HG03571 (cell line): ENCODE data around the gene C5AR1.
"Not testable (repeated sequence)": the region's sequence is repeated elsewhere in the genome, so short reads cannot be mapped to it uniquely, and the experiment has no call there.

Source experiments
- ATAC-seq: cut with Tn5 transposase; IDR thresholded peaks from one replicate; pipeline ENCODE4 v1.9.1; 2021; ENCODE audit not compliant: unreplicated experiment

C5AR1 gene

DNA sequence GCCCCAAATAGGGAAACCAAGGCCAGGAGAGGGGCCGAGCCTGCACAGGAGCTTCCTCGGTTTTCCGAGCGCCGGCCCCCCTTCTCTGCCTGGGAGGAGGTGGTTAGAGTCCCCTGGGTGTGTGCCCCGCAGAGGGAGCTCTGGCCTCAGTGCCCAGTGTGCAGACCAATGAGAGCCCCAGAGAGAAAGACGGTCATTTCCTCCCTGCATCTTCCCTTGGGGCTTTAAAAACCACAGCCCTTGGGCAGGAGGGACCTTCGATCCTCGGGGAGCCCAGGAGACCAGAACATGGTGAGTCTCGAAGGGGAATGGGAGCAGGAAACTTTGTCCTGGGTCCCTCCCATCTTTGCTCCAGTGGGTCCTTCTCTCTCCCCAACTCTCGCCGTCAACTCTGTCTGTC, at the start of gene C5AR1:
Gene C5AR1 (plus strand): TSS at position 254 of the 400 bp plus-strand sequence. CDS start 35 bp downstream, at position 289.
- ATAC-seq, result no peak

GRCh38 chr19:47260476-47260875, 49.2 kb upstream of the C5AR1 start:
- ATAC-seq, result no peak

- ATAC-seq, result peak; percentile 56
These were observed 47.5 kb upstream of the C5AR1 start for GRCh38 chr19:47261946-47262793.

DNA sequence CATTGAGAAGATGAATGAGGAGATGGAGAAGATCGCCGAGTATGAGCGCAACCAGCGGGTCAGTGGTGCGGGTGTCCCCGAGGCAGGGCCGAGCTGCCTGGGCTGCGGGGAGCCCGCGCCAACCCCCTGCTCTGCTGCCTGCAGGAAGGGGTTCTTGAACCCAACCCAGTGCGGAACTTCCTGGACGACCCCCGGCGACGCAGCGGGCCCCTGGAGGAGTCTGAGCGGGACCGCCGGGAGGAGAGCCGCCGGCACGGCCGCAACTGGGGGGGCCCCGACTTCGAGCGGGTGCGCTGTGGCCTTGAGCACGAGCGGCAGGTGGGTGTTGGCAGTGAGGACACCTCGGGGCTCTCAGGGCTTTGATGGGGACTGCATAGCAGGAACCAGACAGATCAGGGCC, 45.0 kb upstream of the C5AR1 start:
- no peak for ATAC-seq

DNA sequence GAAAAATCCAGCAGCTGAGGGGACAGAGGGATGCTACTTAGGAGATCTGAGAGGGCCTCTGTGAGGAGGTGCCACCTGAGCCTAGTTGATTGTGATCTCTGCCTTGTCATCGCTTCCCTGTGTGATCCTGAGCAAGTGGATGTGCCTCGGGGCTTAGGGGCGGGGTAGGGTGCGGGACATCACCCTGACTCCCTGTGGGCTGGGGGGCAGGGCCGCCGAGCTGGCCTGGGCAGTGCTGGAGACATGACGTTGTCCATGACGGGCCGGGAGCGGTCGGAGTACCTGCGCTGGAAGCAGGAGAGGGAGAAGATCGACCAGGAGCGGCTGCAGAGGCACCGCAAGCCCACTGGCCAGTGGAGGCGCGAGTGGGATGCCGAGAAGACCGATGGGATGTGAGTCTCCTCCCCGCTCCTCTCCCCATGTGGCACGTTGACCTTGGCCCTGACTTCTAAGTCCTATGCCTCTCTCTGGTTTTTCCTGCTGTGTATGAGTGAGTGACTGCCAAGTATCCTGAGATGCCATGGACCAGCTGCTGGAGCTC, 43.2 kb upstream of the C5AR1 start:
- no peak for ATAC-seq

DNA sequence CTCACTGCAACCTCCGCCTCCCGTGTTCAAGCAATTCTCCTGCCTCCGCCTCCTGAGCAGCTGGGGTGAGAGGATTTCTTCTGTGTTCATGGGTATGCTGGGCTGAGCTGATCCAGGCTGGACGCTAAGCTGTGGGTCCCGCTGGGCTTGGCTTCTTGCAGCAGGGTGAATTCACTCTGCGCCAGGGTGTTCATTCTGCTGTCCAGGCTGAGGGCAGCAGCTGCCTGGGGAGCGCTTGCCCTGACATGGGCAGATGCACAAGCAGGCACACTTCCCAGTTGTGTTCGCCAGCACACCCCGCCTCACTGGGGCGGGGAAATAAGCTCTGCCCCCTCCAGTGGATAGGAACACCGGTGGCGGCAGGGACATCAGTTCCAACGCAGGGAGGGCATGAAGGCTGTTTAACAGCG, 42.3 kb upstream of the C5AR1 start:
- no peak for ATAC-seq

- no peak for ATAC-seq
These were observed 41.6 kb upstream of the C5AR1 start for GRCh38 chr19:47268028-47268427.

DNA sequence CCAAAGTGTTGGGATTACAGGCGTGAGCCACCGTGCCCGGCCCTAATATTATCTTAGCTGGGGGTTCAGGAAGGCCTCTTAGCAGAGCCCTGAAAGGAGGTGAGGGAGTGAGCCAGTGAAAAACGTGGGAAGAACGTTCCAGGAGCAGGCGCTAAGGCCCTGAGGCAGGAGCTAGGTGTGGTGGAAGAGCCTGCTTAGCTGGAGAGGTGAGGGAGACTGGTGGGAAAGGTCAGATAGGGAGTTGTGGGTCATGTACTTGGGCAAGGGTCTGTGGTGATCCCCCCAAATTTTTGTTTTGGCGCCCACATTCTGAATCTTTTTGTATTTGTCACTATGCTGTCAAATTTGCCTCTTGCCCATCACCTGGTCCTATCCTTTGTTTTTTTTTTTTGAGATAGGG, 40.1 kb upstream of the C5AR1 start:
- ATAC-seq, result no peak

- no peak for ATAC-seq
These were observed 39.3 kb upstream of the C5AR1 start for GRCh38 chr19:47270408-47270807.

DNA sequence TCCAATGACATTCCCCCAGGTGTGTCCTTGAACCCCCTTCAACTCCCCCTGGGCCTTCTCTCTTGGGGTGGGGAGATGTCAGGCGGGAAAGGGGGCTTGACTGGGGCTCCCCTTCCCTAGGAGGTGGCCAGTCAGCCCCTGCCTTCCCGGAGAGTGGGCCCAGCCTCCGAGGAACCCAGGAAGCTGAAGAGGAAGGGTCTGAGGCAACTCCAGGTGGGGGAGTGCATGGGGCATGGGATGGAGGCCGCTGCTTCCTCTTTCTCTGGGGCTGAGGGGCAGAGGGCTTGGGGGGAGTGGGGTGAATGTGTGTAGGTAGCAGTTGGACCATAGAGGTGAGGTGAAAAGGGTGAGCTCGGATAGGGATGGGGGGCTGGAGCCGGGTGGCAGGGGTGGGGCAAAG, 37.7 kb upstream of the C5AR1 start:
- no peak for ATAC-seq

DNA sequence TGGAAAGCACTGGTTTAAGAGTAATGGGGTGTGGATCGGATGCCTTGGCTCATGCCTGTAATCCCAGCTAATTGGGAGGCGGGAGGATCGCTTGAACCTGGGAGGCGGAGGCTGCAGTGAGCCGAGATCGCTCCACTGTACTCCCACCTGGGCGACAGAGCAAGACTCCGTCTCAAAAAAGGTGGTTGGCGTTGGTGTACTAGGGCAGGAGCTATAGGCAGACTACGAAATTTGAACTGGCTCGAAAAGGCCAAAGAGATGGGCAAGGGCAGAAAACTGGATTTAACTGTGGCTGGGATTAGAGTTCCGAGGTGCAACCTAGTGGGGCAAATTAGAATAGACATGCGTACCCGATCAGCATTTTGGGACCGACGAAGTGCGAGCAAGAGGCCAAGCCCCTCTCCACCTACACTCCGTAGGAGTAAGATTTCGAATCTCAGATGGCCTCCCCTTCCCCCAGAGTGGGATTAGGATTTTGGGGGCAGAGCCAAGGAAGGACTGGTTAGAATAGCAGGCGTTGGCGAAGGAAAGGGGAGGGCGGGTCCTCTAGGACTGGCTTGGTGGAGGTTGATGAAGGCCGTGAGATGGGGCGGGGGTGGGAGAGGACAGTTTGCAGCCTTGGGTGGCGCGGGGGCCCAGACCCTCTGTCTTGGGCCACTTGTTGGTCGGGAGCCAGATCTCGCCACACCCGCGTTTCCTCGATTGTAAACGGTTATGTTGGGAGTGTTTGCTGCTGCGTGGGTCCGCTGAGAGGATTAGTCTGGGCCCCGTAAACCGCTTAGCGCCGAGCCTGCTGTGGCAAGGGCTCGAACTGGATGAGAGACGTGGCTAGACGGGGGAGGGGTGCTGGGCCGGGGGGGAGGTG, 37.0 kb upstream of the C5AR1 start:
- no peak for ATAC-seq

- peak; percentile 55 for ATAC-seq
These were observed 36.2 kb upstream of the C5AR1 start for GRCh38 chr19:47273313-47274070.

GRCh38 chr19:47274071-47274890, 35.4 kb upstream of the C5AR1 start, which contains the start of gene INAFM1:
INAFM1 (plus strand) TSS chr19:47274885; CDS start chr19:47274920, 35 bp downstream.
- peak; percentile 42 for ATAC-seq

- ATAC-seq, result peak; percentile 21
These were observed 34.5 kb upstream of the C5AR1 start for GRCh38 chr19:47274891-47275761.

DNA sequence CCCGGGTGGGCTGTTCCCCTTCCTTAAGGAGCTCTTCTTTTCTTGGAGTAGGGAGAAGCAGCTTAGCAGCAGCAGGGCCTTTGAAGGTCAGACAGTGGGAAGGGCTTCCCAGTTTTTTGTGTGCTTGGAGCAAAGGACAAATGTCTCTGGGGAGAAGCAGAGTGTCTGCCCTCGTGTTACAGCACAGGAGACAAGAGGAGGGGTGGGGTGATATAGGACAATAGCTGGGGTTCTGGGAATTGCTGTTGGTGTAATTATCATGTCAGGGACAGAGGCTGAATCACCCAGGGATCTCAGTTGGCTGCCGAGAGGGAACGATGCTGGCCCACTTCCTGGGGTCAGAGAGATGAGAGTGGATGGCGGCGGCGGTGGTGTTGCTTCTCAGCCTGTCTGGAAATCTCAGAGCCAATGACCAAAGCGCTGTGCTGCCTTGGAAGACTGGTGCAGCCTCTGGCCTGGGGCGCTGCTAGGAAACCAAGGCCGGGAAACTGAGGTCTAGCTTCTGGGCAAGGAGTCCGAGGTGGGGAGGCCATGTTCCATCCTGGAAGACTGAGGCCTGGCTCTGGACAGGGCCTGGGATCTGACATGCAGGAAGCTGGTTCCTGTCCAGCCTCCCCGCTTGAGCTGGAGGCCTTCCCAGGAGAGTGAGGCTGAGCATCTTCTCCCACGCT, 33.7 kb upstream of the C5AR1 start:
- no peak for ATAC-seq

- ATAC-seq, result not testable (repeated sequence)
These were observed 33.1 kb upstream of the C5AR1 start for GRCh38 chr19:47276513-47276912.

DNA sequence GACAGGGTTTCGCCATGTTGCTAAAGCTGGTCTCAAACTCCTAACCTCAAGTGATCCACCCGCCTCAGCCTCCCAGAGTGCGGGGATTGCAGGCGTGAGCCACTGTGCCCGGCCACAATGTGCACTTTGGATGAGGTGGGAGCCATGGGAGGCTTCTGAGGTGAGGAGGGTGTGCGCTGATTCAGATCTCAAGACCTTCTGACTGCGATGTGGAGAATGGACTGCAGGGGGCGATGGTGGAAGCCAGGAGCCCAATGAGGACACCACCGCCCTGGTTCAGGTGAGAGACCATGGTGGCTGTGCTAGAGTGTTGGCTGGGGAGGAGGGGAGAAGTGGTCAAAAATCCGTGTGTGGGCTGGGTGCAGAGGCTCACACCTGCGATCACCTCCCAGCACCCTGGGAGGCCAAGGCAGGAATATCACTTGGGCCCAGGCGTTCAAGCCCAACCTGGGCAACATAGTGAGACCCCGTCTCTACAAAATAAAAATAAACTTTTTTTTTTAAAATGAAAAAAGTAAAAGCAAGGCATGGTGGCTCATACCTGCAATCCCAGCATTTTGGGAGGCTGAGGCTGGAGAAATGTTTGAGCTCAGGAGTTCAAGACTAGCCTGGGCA, 29.4 kb upstream of the C5AR1 start:
- ATAC-seq, result no peak
